IPS DF 6.9 (cell line): ENCODE data around the gene COX4I1.
"Not testable (repeated sequence)": the region's sequence is repeated elsewhere in the genome, so short reads cannot be mapped to it uniquely, and the experiment has no call there.

Experiments
- DNase-seq: peaks from one replicate; pipeline ENCODE4 v3.0.0-alpha.2; 2013; ENCODE audit warnings: low read depth, low spot score
- H3K27ac ChIP-seq: one replicate; pipeline ENCODE4 v1.5.1; 2013; ENCODE audit warnings: low read length, control low read depth
- H3K27me3 ChIP-seq: 2 replicates; pipeline ENCODE4 v1.6.1; 2013; ENCODE audit warnings: mild to moderate bottlenecking, low read length; ENCODE audit not compliant: control insufficient read depth, insufficient read depth
- H3K36me3 ChIP-seq: 2 replicates; pipeline ENCODE4 v1.6.1; 2013; ENCODE audit warnings: low read length; ENCODE audit not compliant: control insufficient read depth, insufficient read depth
- H3K4me1 ChIP-seq: 2 replicates; pipeline ENCODE4 v1.6.1; 2013; ENCODE audit warnings: low read length; ENCODE audit not compliant: control insufficient read depth, insufficient read depth
- H3K4me3 ChIP-seq: 2 replicates; pipeline ENCODE4 v1.5.1; 2013; ENCODE audit warnings: mild to moderate bottlenecking, low read length
- H3K9me3 ChIP-seq: 2 replicates; pipeline ENCODE4 v1.6.1; 2013; ENCODE audit warnings: low read length, inconsistent platforms; ENCODE audit not compliant: control insufficient read depth, insufficient read depth
- WGBS: extraction: QIAGEN DNeasy Blood & Tissue Kit; methylation state at CpG from one replicate; pipeline ENCODE4 v1.1.7; 2013; ENCODE audit warnings: mixed read lengths, missing lambda C conversion rate; ENCODE audit not compliant: insufficient read length, insufficient coverage; 5-methylcytosine and 5-hydroxymethylcytosine counted together

COX4I1 gene

DNA sequence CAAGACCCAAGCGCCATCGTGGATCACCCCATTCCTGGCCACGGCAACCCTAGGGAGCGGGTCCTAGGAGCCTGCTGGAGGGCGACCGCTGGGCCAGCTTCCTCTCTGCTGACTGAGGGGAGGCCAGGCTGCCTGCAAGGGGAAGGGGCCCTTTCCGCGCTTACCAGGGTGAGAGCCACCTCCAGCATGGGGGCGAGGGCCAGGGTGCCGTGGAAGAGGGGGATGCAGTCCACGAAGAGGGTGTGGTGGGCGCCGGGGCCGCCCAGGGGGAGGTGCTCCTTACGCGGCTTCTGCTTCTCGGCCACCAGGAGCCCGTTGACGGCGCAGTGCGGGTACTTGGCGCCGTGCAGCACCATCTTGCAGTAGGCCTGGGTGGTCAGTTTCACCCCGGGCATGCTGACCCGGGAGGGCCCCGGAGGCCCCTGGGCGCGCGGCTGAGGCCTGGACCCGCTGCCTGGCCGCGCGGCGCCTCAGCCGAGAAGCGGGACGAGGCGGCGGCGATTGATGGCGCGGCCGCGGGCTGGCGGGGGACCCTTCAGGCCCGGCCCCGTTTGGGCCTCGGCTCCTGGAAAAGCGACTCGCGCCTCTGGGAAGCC, 496 bp upstream of the COX4I1 start:
- no peaks in the 10 kb centered on the region for H3K4me1 ChIP-seq
- H3K9me3 ChIP-seq, result no peaks in the 10 kb centered on the region
- peak overlapping the region; percentile 96 for H3K4me3 ChIP-seq
- peaks cover 18% of the 10 kb centered on the region for H3K36me3 ChIP-seq
- H3K27me3 ChIP-seq, result no peaks in the 10 kb centered on the region
- no peak for DNase-seq
- no peak overlapping the region for H3K27ac ChIP-seq
- no CpG with 5 or more reads among the region's 51 CpGs for WGBS

DNA sequence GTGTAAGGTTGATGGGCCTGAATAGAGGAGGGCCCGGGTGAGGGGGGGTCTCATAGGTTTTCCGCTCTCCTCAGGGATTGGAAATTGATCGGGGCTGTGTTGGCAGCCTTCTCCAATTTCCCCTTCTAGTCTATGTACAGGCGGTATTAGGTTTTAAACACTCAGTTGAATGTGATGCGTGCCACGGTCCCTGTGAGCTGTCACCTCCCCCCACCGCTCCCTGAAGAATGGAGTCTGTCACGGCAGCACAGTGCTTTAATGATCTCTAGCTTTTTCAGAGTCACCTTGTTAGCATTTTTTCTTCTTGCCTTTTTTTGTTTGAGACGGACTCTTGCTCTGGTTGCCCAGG, 800 bp downstream of the COX4I1 start:
- Histone ChIP-seq H3K27me3 (no peaks in the 10 kb centered on the region), H3K36me3 (peaks cover 26% of the 10 kb centered on the region), H3K4me3 (peak overlapping the region; percentile 96; the same call in 1 of the 2 replicates), H3K4me1 (no peaks in the 10 kb centered on the region), H3K9me3 (no peaks in the 10 kb centered on the region), H3K27ac (no peak overlapping the region)
- DNase-seq, result no peak
- WGBS, result no CpG with 5 or more reads among the region's 9 CpGs

DNA sequence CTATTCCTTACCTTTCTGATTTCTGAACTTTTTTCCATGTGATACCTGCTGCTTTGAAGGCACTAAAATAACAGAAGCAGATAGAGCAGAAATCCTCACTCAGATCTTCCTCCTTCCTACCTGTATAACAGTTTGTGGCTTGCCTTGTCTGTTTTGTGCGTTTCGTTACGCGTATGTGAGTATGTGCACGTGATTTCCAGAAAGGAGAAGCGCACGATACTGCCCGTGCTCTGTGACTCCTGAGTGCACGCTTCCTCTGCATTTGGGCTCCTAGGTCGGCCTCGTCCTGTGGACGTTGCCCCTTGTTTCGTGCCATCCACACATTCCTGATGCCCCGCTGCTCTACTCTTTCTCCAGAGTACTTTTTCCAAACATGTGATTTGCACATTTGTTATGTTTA, 4.1 kb downstream of the COX4I1 start:
- WGBS, result no CpG with 5 or more reads among the region's 14 CpGs
- Histone ChIP-seq H3K27ac (no peak overlapping the region), H3K9me3 (no peaks in the 10 kb centered on the region), H3K4me3 (no peak overlapping the region), H3K36me3 (peaks cover 28% of the 10 kb centered on the region), H3K27me3 (no peaks in the 10 kb centered on the region), H3K4me1 (no peaks in the 10 kb centered on the region)
- DNase-seq, result no peak

DNA sequence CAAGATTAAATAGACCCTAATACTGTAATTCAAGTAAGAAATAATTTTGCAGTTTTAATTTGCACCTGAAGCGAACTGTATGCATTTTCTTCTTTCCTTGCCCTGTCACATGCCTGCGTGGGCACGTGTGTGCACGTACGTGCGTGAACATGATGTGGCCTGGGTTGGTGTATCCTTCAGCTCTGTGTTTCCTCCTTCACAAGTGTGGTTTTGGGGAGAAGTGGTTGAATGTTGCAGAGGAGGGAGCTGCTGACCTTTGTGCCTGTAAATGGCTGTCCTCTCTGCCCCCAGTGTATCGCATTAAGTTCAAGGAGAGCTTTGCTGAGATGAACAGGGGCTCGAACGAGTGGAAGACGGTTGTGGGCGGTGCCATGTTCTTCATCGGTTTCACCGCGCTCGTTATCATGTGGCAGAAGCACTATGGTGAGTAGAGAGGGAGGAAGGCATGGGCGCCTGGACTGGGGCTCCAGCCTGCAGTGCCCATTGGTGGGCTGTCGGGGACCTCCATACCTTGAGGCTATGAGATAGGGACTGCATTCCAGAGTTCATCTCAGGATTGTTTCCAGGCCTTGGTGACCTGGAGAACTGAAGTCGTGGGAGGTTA, 6.0 kb downstream of the COX4I1 start:
- Histone ChIP-seq H3K36me3 (peaks cover 28% of the 10 kb centered on the region), H3K4me1 (no peaks in the 10 kb centered on the region)
- WGBS, result no CpG with 5 or more reads among the region's 18 CpGs

DNA sequence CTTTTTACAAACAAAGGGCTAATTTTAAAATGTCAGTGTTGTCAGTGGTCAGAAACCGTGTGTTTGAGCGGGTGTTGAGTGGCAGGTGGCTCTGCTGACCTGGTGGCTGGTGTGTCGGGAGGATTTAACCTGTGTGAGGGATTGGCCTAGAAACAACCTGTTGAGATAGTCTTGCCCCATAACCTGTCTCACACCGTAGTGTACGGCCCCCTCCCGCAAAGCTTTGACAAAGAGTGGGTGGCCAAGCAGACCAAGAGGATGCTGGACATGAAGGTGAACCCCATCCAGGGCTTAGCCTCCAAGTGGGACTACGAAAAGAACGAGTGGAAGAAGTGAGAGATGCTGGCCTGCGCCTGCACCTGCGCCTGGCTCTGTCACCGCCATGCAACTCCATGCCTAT, 7.0 kb downstream of the COX4I1 start:
- H3K4me3 ChIP-seq, result no peak overlapping the region
- DNase-seq, result no peak
- no peaks in the 10 kb centered on the region for H3K9me3 ChIP-seq
- peaks cover 28% of the 10 kb centered on the region for H3K36me3 ChIP-seq
- H3K4me1 ChIP-seq, result no peaks in the 10 kb centered on the region
- no peak overlapping the region for H3K27ac ChIP-seq
- H3K27me3 ChIP-seq, result no peaks in the 10 kb centered on the region
- WGBS, result no CpG with 5 or more reads among the region's 11 CpGs

More for the DNA sequence above, 6.0 kb downstream of the COX4I1 start:
- Histone ChIP-seq H3K9me3 (no peaks in the 10 kb centered on the region), H3K4me3 (no peak overlapping the region), H3K27me3 (no peaks in the 10 kb centered on the region), H3K27ac (no peak overlapping the region)
- no peak for DNase-seq

DNA sequence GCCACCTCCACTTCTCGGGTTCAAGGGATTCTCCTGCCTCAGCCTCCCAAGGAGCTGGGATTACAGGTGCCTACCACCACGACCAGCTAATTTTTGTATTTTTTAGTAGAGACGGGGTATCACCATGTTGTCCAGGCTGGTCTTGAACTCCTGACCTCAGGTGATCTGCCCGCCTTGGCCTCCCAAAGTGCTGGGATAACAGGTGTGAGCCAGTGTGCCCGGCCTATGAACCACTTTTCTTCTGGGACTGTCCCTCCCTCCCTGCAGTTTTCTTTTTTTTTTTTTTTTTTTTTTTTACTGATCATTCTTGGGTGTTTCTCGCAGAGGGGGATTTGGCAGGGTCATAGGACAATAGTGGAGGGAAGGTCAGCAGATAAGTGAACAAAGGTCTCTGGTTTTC, 7.8 kb downstream of the COX4I1 start:
- no CpG with 5 or more reads among the region's 6 CpGs for WGBS
- H3K27me3 ChIP-seq, H3K4me3 ChIP-seq, DNase-seq, H3K27ac ChIP-seq, H3K4me1 ChIP-seq, H3K9me3 ChIP-seq: not testable (repeated sequence)
- peaks cover 28% of the 10 kb centered on the region for H3K36me3 ChIP-seq

DNA sequence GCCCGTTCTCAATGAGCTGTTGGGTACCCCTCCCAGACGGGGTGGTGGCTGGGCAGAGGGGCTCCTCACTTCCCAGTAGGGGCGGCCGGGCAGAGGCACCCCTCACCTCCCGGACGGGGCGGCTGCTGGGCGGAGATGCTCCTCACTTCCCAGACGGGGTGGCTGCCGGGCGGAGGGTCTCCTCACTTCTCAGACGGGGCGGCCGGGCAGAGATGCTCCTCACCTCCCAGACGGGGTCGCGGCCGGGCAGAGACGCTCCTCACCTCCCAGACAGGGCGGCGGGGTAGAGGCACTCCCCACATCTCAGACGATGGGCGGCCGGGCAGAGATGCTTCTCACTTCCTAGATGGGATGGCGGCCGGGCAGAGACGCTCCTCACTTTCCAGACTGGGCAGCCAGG, 8.6 kb downstream of the COX4I1 start:
- H3K27me3 ChIP-seq, DNase-seq, H3K27ac ChIP-seq, H3K4me3 ChIP-seq, H3K9me3 ChIP-seq, H3K4me1 ChIP-seq: not testable (repeated sequence)
- WGBS, result no CpG with 5 or more reads among the region's 27 CpGs
- peaks cover 24% of the 10 kb centered on the region for H3K36me3 ChIP-seq

DNA sequence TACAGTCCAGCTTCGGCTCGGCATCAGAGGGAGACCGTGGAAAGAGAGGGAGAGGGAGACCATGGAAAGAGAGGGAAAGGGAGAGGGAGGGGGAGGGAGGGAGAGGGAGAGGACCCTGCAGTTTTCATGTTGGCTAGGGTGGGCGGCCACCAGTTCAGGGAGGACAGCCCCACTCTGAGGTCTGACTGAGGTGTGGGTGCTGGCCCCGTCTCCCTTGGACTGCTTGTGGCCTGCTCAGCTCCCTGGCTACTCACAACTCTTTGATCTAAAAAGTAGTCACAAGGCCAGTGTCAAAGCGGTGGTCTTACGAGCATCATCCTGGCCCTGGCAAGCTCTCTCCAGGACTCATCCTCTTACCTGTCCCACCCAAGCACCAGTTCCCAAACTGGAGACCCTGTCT, 9.4 kb downstream of the COX4I1 start:
- no peak for DNase-seq
- Histone ChIP-seq H3K9me3 (no peaks in the 10 kb centered on the region), H3K27me3 (no peaks in the 10 kb centered on the region), H3K27ac (no peak overlapping the region), H3K36me3 (peaks cover 21% of the 10 kb centered on the region), H3K4me1 (0 out of 2 replicates have a peak, but pooled peaks cover 2% of the 10 kb centered on the region), H3K4me3 (no peak overlapping the region)
- WGBS, result no CpG with 5 or more reads among the region's 7 CpGs

DNA sequence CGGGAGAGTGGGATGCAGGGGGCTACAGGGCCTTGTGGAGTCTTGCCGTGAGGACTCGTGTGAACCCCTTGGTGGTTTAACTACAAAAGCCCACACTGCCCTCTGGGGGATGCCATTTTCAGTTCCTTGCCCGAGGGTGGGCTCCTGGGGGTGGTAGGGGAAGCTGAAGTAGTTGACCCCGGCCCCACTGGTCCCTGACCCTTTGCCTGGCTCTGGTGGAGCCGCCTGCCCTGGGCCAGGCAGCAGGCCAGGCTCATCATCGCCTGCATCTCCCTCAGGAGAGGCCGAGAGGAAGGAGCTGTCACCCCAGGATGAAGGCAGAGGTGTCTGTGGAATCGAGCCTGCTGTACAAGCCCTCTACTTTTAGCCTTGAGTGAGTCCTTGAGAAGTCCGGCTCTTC, 10.2 kb downstream of the COX4I1 start:
- WGBS, result no CpG with 5 or more reads among the region's 10 CpGs

DNA sequence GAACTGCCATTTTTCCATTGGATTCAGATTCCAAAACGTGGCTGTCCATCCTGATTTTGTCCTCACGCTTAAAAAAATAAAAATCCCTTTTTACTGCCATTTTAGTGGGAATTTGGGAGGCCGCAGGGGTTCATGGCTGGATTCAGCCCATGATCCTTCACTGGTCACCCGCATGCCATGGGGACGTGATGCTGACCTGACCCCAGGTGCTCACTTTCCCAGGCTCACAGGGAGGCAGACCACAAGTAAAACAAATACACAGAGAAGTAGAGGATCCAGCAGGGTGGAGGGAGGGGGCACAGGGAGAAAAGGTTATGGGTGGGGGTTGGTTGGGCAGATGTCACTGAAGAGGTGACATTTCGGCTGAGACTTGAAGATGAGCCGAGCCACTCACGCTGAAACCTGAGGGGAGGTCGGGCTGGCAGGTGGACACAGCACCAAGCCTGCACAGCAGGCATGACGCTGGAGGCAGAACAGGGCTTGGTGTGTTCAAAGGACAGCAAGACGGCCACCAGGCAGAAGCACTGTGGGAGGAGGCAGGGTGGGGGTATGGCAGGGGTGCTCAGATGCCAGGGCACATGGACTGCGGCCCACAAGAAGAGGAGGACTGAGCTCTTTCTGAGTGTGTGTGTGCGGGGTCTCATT, 10.7 kb downstream of the COX4I1 start:
- 0 out of 2 replicates have a peak, but pooled peaks cover 2% of the 10 kb centered on the region for H3K4me1 ChIP-seq
- H3K9me3 ChIP-seq, result no peaks in the 10 kb centered on the region
- peaks cover 15% of the 10 kb centered on the region for H3K36me3 ChIP-seq
- DNase-seq, result no peak
- no peak overlapping the region for H3K4me3 ChIP-seq
- H3K27me3 ChIP-seq, result no peaks in the 10 kb centered on the region
- WGBS, result no CpG with 5 or more reads among the region's 13 CpGs
- H3K27ac ChIP-seq, result no peak overlapping the region

More for the DNA sequence above, 10.2 kb downstream of the COX4I1 start:
- Histone ChIP-seq H3K4me1 (0 out of 2 replicates have a peak, but pooled peaks cover 2% of the 10 kb centered on the region), H3K27me3 (no peaks in the 10 kb centered on the region), H3K27ac (no peak overlapping the region), H3K36me3 (peaks cover 21% of the 10 kb centered on the region), H3K9me3 (no peaks in the 10 kb centered on the region), H3K4me3 (no peak overlapping the region)
- DNase-seq, result no peak
